HL-60 (cell line): ENCODE results near the gene SPATA6.

Experiments
- DNase-seq, 2 experiments: peaks; one replicate each; pipeline ENCODE4 v3.0.0-alpha.2; 2010 to 2020; ENCODE audit warnings: low read depth in 1 of 2, low spot score in 1 of 2
- H3K27ac ChIP-seq: fragments of 250-450 bp; sonication (Bioruptor Pico); replicated peaks from 2 replicates; pipeline ENCODE4 v1.5.1; 2020; ENCODE audit warnings: mild to moderate bottlenecking, moderate library complexity
- H3K27me3 ChIP-seq: fragments of 250-450 bp; sonication (Bioruptor Pico); 2 replicates; pipeline ENCODE4 v1.5.1; 2021; ENCODE audit warnings: mild to moderate bottlenecking, moderate library complexity; ENCODE audit not compliant: insufficient read depth, poor library complexity, severe bottlenecking
- H3K4me3 ChIP-seq: replicated peaks from 2 replicates; pipeline ENCODE4 v1.5.1; 2011; ENCODE audit warnings: mild to moderate bottlenecking, control low read depth, low read length; ENCODE audit not compliant: insufficient read depth
- CTCF ChIP-seq: IDR thresholded peaks from one replicate; pipeline ENCODE4 v1.5.1; 2011; ENCODE audit warnings: low read length, control low read depth, inconsistent platforms; ENCODE audit not compliant: insufficient read depth
- GABPA ChIP-seq: IDR thresholded peaks from 2 replicates; pipeline ENCODE4 v1.6.1; 2012; ENCODE audit warnings: low read depth
- POLR2AphosphoS5 ChIP-seq: IDR thresholded peaks from 2 replicates; pipeline ENCODE4 v1.6.1; 2012; ENCODE audit warnings: low read depth
- REST ChIP-seq: IDR thresholded peaks from 2 replicates; pipeline ENCODE4 v1.6.1; 2012; ENCODE audit warnings: low read depth; ENCODE audit not compliant: insufficient replicate concordance
- SPI1 ChIP-seq: IDR thresholded peaks from 2 replicates; pipeline ENCODE4 v1.6.1; 2012; ENCODE audit warnings: low read depth, mild to moderate bottlenecking, borderline replicate concordance

The SPATA6 gene

DNA sequence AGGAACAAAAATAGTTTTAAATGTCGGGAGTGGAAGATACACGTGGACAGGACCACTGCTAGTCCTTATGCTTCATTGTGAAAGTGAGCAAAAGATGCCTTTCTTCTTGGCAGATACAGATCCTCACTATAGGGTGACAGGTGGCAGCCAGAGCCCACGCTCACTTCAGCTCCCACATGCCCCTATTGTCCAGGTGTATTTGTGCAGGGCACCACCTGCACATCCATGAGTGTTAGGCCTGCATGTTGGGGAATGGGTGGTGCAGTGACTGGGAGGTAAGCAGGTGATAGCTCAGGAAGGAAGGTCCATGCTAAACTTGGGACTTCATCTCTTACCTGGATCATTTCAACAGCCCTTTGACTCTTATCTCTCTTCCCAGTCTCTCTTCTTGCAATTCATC is 222.1 kb downstream of the SPATA6 start:
- no peaks in the 10 kb centered on the region for H3K27me3 ChIP-seq
- TF ChIP-seq CTCF = no peak
- no peak for TF ChIP-seq POLR2AphosphoS5
- TF ChIP-seq REST = no peak
- no peak for TF ChIP-seq GABPA
- TF ChIP-seq SPI1 = no peak
- H3K27ac ChIP-seq = no peak overlapping the region
- no peak for DNase-seq
- H3K4me3 ChIP-seq = no peak overlapping the region

DNA sequence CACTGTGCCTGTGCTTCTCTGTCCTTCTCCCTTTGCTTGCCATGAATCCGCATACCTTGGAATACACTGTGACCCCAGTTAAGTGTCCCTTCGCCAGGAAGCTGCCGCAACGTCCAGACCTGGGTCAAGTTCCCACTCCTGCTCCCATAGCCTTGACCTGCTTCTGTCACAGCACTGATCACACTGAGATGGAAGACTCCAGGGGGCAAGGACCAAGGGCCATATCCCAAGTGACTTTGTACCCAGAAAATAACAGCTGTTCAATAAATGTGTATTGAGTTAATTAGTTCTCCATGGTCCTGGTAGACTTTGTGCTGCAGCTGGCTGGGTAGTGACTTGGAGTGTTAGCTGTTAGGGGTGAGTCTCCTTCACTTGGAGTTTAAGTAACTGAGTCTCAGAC is 223.6 kb downstream of the SPATA6 start:
- no peak for DNase-seq
- Histone ChIP-seq H3K27me3 (no peaks in the 10 kb centered on the region), H3K27ac (no peak overlapping the region), H3K4me3 (no peak overlapping the region)
- TF ChIP-seq REST (no peak), CTCF (no peak), POLR2AphosphoS5 (no peak), GABPA (no peak), SPI1 (no peak)

GRCh38 chr1:48246727-48247126 is 225.3 kb downstream of the SPATA6 start:
- H3K27me3 ChIP-seq = no peaks in the 10 kb centered on the region
- no peak overlapping the region for H3K27ac ChIP-seq
- no peak overlapping the region for H3K4me3 ChIP-seq
- TF ChIP-seq GABPA = no peak
- no peak for TF ChIP-seq SPI1
- no peak for TF ChIP-seq CTCF
- no peak for TF ChIP-seq POLR2AphosphoS5
- TF ChIP-seq REST = no peak
- DNase-seq = peak in 1 of 2 experiments; percentile 38
